ENCODE measurements around the gene OR8B8.

The OR8B8 gene

GRCh38 chr11:124441519-124441918, 4.0 kb downstream of the OR8B8 start:
- no peaks in the 10 kb centered on the region for H3K27me3 ChIP-seq (ENCODE audit: insufficient read depth, insufficient read length)
- TF ChIP-seq YY1 (IDR thresholded peaks at IDR 0.05; ENCODE audit: insufficient read depth, insufficient read length) (no peak), SUZ12 (IDR thresholded peaks at IDR 0.05; ENCODE audit: extremely low read depth, insufficient read depth, insufficient read length) (no peak), ZNF274 (IDR thresholded peaks at IDR 0.05; ENCODE audit: low read depth, low read length) (no peak)
- no peaks in the 10 kb centered on the region for H3K4me1 ChIP-seq (ENCODE audit: insufficient read depth, insufficient read length)
- DNase-seq (ENCODE audit: low read depth, low spot score), result no peak
- no peaks in the 10 kb centered on the region for H3K36me3 ChIP-seq (ENCODE audit: insufficient read depth, insufficient read length, low read length)
- no peak overlapping the region for H3K4me3 ChIP-seq (ENCODE audit: insufficient read length, low read depth)
- H3K9ac ChIP-seq (ENCODE audit: insufficient read length, low read depth), result no peak overlapping the region
- no peaks in the 10 kb centered on the region for H3K9me3 ChIP-seq (ENCODE audit: insufficient read depth, low read length)

GRCh38 chr11:124441081-124441480, 4.4 kb downstream of the OR8B8 start:
- H3K27me3 ChIP-seq (ENCODE audit: insufficient read depth, insufficient read length), result no peaks in the 10 kb centered on the region
- no peak for DNase-seq (ENCODE audit: low read depth, low spot score)
- no peak overlapping the region for H3K9ac ChIP-seq (ENCODE audit: insufficient read length, low read depth)
- H3K36me3 ChIP-seq (ENCODE audit: insufficient read depth, insufficient read length, low read length), result no peaks in the 10 kb centered on the region
- H3K4me1 ChIP-seq (ENCODE audit: insufficient read depth, insufficient read length), result no peaks in the 10 kb centered on the region
- H3K9me3 ChIP-seq (ENCODE audit: insufficient read depth, low read length), result no peaks in the 10 kb centered on the region
- TF ChIP-seq YY1 (IDR thresholded peaks at IDR 0.05; ENCODE audit: insufficient read depth, insufficient read length) (no peak), ZNF274 (IDR thresholded peaks at IDR 0.05; ENCODE audit: low read depth, low read length) (no peak), SUZ12 (IDR thresholded peaks at IDR 0.05; ENCODE audit: extremely low read depth, insufficient read depth, insufficient read length) (no peak)
- no peak overlapping the region for H3K4me3 ChIP-seq (ENCODE audit: insufficient read length, low read depth)

- Histone ChIP-seq H3K4me1 (ENCODE audit: insufficient read depth, insufficient read length) (no peaks in the 10 kb centered on the region), H3K36me3 (ENCODE audit: insufficient read depth, insufficient read length, low read length) (no peaks in the 10 kb centered on the region), H3K27me3 (ENCODE audit: insufficient read depth, insufficient read length) (no peaks in the 10 kb centered on the region), H3K4me3 (ENCODE audit: insufficient read length, low read depth) (no peak overlapping the region), H3K9me3 (ENCODE audit: insufficient read depth, low read length) (no peaks in the 10 kb centered on the region), H3K9ac (ENCODE audit: insufficient read length, low read depth) (no peak overlapping the region)
- no peak for DNase-seq (ENCODE audit: low read depth, low spot score)
- no peak for TF ChIP-seq YY1 (IDR thresholded peaks at IDR 0.05; ENCODE audit: insufficient read depth, insufficient read length)
- TF ChIP-seq ZNF274 (IDR thresholded peaks at IDR 0.05; ENCODE audit: low read depth, low read length), result no peak
- no peak for TF ChIP-seq SUZ12 (IDR thresholded peaks at IDR 0.05; ENCODE audit: extremely low read depth, insufficient read depth, insufficient read length)
Measured at GRCh38 chr11:124440608-124441007, 4.9 kb downstream of the OR8B8 start.

GRCh38 chr11:124434699-124435098, 10.8 kb downstream of the OR8B8 start:
- H3K36me3 ChIP-seq (ENCODE audit: insufficient read depth, insufficient read length, low read length), result no peaks in the 10 kb centered on the region
- no peak for TF ChIP-seq ZNF274 (IDR thresholded peaks at IDR 0.05; ENCODE audit: low read depth, low read length)
- TF ChIP-seq YY1 (IDR thresholded peaks at IDR 0.05; ENCODE audit: insufficient read depth, insufficient read length), result no peak
- no peak for TF ChIP-seq SUZ12 (IDR thresholded peaks at IDR 0.05; ENCODE audit: extremely low read depth, insufficient read depth, insufficient read length)
- H3K4me3 ChIP-seq (ENCODE audit: insufficient read length, low read depth), result no peak overlapping the region
- H3K27me3 ChIP-seq (ENCODE audit: insufficient read depth, insufficient read length), result no peaks in the 10 kb centered on the region
- H3K9ac ChIP-seq (ENCODE audit: insufficient read length, low read depth), result no peak overlapping the region
- no peaks in the 10 kb centered on the region for H3K9me3 ChIP-seq (ENCODE audit: insufficient read depth, low read length)
- no peaks in the 10 kb centered on the region for H3K4me1 ChIP-seq (ENCODE audit: insufficient read depth, insufficient read length)
- no peak for DNase-seq (ENCODE audit: low read depth, low spot score)

- no peaks in the 10 kb centered on the region for H3K9me3 ChIP-seq (ENCODE audit: insufficient read depth, low read length)
- TF ChIP-seq YY1 (IDR thresholded peaks at IDR 0.05; ENCODE audit: insufficient read depth, insufficient read length), result no peak
- TF ChIP-seq SUZ12 (IDR thresholded peaks at IDR 0.05; ENCODE audit: extremely low read depth, insufficient read depth, insufficient read length), result no peak
- TF ChIP-seq ZNF274 (IDR thresholded peaks at IDR 0.05; ENCODE audit: low read depth, low read length), result no peak
- no peak for DNase-seq (ENCODE audit: low read depth, low spot score)
- H3K4me3 ChIP-seq (ENCODE audit: insufficient read length, low read depth), result no peak overlapping the region
- H3K36me3 ChIP-seq (ENCODE audit: insufficient read depth, insufficient read length, low read length), result no peaks in the 10 kb centered on the region
- no peaks in the 10 kb centered on the region for H3K4me1 ChIP-seq (ENCODE audit: insufficient read depth, insufficient read length)
- no peaks in the 10 kb centered on the region for H3K27me3 ChIP-seq (ENCODE audit: insufficient read depth, insufficient read length)
- no peak overlapping the region for H3K9ac ChIP-seq (ENCODE audit: insufficient read length, low read depth)
Measured at GRCh38 chr11:124429599-124429998, 15.9 kb downstream of the OR8B8 start.

- TF ChIP-seq ZNF274 (IDR thresholded peaks at IDR 0.05; ENCODE audit: low read depth, low read length), result no peak
- no peak for TF ChIP-seq YY1 (IDR thresholded peaks at IDR 0.05; ENCODE audit: insufficient read depth, insufficient read length)
- TF ChIP-seq SUZ12 (IDR thresholded peaks at IDR 0.05; ENCODE audit: extremely low read depth, insufficient read depth, insufficient read length), result no peak
- no peaks in the 10 kb centered on the region for H3K9me3 ChIP-seq (ENCODE audit: insufficient read depth, low read length)
- H3K36me3 ChIP-seq (ENCODE audit: insufficient read depth, insufficient read length, low read length), result no peaks in the 10 kb centered on the region
- H3K9ac ChIP-seq (ENCODE audit: insufficient read length, low read depth), result no peak within 1 kb of the TSS
- DNase-seq (ENCODE audit: low read depth, low spot score), result no peak
- no peak within 1 kb of the TSS for H3K4me3 ChIP-seq (ENCODE audit: insufficient read length, low read depth)
- no peaks in the 10 kb centered on the region for H3K4me1 ChIP-seq (ENCODE audit: insufficient read depth, insufficient read length)
- H3K27me3 ChIP-seq (ENCODE audit: insufficient read depth, insufficient read length), result no peaks in the 10 kb centered on the region
Measured at GRCh38 chr11:124424384-124424921, 21.0 kb downstream of the OR8B8 start, which contains the start of gene OR8B4. Gene OR8B4, minus strand, starts transcription at chr11:124424871. Its CDS starts 0 bp downstream, at chr11:124424871.

GRCh38 chr11:124421043-124421442, 24.5 kb downstream of the OR8B8 start:
- TF ChIP-seq ZNF274 (IDR thresholded peaks at IDR 0.05; ENCODE audit: low read depth, low read length) (no peak), SUZ12 (IDR thresholded peaks at IDR 0.05; ENCODE audit: extremely low read depth, insufficient read depth, insufficient read length) (no peak), YY1 (IDR thresholded peaks at IDR 0.05; ENCODE audit: insufficient read depth, insufficient read length) (no peak)
- no peaks in the 10 kb centered on the region for H3K4me1 ChIP-seq (ENCODE audit: insufficient read depth, insufficient read length)
- H3K9ac ChIP-seq (ENCODE audit: insufficient read length, low read depth), result no peak overlapping the region
- no peak for DNase-seq (ENCODE audit: low read depth, low spot score)
- H3K27me3 ChIP-seq (ENCODE audit: insufficient read depth, insufficient read length), result no peaks in the 10 kb centered on the region
- no peaks in the 10 kb centered on the region for H3K9me3 ChIP-seq (ENCODE audit: insufficient read depth, low read length)
- H3K36me3 ChIP-seq (ENCODE audit: insufficient read depth, insufficient read length, low read length), result no peaks in the 10 kb centered on the region
- H3K4me3 ChIP-seq (ENCODE audit: insufficient read length, low read depth), result no peak overlapping the region

Measured in NT2/D1 (cell line).